ENCODE measurements around the gene ITPRIPL1.

GRCh38 chr2:96276787-96277499 is 48.2 kb upstream of the ITPRIPL1 start:
- TF ChIP-seq CTCF (IDR thresholded peaks at IDR 0.05), result no peak
- TF ChIP-seq POLR2A (IDR thresholded peaks at IDR 0.05), result no peak

Measured in ovary (tissue), 3 donors.